NB4 (cell line): ENCODE data around the gene MYO1D.

Experiments
- MYC ChIP-seq: IDR thresholded peaks from 2 replicates; pipeline ENCODE4 v1.6.1; 2011; ENCODE audit warnings: low read depth, low read length
- TF ChIP-seq, protein P1 (sequence below): IDR thresholded peaks from one replicate; pipeline ENCODE4 v1.5.1; 2012; ENCODE audit warnings: low read depth, low read length

DNA sequence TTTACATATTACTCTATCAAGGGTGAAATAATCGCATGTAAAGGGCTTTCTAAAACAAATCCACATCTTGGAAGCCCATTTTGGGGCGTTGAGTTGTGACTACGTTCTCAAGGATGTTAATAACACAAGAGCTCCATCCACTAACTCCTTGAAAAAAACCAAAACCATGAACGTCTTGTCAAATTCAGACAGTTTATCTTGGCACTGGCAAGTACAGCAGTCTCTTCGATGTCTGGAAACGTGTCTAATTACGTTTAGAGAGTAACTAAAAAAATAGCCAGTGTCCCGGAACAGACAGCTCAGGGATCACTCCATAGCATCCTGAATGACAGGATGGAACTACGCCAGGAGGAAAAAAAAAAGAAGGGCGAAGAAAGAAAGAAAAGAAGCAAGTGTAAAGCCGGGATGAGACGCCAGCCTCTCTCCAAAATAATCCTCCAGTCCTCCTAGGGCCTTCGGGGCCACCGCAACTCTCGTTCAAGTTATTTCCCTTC is 954 bp downstream of the MYO1D start:
- TF ChIP-seq, protein P1, sequence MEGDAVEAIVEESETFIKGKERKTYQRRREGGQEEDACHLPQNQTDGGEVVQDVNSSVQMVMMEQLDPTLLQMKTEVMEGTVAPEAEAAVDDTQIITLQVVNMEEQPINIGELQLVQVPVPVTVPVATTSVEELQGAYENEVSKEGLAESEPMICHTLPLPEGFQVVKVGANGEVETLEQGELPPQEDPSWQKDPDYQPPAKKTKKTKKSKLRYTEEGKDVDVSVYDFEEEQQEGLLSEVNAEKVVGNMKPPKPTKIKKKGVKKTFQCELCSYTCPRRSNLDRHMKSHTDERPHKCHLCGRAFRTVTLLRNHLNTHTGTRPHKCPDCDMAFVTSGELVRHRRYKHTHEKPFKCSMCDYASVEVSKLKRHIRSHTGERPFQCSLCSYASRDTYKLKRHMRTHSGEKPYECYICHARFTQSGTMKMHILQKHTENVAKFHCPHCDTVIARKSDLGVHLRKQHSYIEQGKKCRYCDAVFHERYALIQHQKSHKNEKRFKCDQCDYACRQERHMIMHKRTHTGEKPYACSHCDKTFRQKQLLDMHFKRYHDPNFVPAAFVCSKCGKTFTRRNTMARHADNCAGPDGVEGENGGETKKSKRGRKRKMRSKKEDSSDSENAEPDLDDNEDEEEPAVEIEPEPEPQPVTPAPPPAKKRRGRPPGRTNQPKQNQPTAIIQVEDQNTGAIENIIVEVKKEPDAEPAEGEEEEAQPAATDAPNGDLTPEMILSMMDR, result no peak
- no peak for TF ChIP-seq MYC
